HG02642 (cell line): ENCODE data around the gene UBA5.

ENCODE experiments used
- ATAC-seq: cut with Tn5 transposase; IDR thresholded peaks from one replicate; pipeline ENCODE4 v1.9.1; 2021; ENCODE audit warnings: mild to moderate bottlenecking; ENCODE audit not compliant: unreplicated experiment, poor library complexity

Gene UBA5

DNA sequence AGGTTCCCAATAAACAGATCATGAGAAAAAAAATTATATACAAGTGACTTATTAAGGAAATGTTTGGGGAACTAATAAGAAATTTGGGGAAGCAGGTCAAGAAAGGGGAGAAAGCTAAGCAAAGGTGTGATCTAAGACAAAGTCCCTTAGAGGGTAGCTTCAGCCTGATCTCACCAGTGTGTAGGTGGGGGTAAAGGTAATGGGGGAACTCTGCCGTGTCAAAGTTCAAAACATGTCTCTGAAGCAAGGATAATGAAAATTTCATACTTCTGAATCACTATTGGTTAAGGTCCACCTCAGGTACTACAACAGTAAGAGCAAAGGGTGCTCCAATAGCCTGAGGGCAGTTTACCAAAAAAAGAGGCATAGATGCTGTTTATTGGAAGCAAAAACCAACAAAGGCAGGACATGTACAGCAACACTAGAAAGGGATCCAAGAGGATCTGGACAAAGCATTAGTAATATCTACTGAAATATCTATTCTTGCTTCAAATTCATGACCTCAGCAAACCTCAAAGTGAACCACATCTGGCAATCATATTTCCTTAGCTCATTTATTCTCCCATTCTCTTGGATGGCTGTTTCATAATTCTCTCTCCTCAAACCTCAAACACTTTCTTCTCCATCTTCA is 7.4 kb upstream of the UBA5 start:
- ATAC-seq = no peak

DNA sequence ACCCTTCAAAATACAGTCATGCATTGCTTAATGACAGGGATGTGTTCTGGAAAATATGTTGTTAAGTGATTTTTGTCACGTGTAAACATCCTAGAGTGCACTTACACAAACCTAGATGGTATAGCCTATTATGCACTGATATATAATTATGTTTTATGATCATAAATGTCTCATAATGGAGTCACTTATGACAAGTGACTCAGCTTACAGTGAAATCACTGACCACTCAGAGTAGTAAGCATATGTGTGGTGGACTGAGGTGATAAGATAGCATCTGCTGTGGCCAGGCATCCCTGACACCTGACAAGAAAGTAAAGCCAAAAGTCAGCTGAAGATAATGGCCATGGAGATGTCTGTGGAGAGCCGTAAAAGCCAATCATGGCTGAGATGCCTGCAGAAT is 5.9 kb upstream of the UBA5 start:
- no peak for ATAC-seq

DNA sequence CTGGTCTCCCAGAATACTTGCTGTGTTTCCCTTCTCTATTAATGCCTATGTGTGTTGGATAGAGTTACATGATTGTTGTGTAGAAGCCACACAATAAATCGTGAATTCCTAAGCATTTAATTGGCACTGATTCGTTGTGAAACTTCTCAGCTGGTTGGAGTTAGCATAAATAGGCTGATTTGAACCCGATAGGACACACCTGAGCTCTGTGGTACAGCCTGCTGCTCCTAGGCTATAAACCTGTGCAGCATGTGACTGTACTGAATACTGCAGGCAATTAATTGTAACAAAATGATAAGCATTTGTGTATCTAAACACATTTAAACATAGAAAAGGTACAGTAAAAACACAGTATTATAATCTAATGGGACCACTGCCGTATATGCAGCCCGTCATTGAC is 5.4 kb upstream of the UBA5 start:
- ATAC-seq = no peak

DNA sequence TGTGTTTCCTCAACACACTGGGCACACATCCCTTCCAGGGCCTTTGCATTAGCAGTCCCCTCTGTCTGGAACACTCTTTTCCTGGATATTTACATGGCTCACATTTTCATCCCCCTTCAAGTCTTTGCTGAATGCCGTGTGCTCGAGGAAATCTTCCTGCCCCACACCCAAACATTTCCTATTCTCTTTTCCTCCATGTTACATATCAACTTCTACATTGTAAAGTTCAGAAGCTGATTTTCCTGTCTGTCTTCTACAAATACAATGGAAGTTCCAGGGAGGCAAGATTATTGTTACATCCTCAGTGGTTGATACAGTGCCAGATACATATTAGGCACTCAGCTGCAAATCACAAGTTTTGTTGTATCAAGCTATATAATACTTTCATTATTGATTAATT is 4.7 kb upstream of the UBA5 start:
- ATAC-seq = no peak

DNA sequence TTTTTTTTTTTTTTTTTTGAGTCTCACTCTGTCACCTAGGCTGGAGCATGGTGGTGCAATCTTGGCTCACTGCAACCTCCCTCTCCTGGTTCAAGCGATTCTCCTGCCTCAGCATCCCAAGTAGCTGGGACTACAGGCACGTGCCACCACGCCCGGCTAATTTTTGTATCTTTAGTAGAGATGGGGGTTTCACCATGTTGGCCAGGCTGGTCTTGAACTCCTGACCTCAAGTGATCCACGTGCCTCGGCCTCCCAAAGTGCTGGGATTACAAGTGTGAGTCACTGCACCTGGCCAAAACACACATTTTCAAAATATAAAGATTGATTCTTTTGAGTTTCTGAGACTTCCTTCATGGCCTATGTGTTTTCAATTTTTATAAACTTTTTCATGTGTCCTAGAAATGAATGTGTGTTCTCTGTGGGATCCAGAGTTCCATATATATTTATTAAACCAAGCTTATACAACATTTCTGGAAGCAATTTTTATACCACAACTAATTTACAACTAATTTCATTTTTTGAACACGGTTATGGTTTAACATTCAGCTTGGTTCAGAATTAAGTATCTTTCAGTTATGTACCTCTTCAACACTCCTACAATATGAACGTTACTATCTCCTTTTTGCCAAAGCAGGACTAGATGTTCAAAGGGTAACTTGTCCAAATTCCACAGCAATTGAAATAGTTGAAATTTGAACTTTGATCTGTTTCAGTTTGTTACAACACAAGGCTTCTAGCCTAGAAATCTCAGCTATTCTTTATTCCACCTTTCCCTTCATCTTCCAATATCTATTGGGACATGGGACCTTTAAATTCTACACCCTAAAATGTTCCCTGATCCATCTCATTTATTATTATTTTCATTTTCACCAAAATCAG is 2.0 kb upstream of the UBA5 start:
- no peak for ATAC-seq

DNA sequence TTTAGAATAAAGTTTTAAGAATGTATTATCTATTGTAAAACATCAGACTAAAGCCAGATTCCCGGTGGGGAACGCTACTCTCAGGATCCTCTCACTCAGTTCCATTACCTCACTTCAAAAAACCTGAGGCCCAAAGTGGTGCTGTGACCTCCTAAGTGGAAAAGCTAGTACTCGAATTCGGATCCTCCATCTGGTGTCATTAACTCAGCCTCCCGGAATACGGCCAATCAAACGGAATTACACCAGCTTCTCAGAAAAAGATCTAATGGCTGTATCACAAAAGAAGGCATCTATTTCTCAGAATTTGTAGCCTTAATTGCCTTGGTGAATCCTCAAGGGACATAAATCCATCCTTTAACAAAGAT is 1.1 kb upstream of the UBA5 start:
- no peak for ATAC-seq

DNA sequence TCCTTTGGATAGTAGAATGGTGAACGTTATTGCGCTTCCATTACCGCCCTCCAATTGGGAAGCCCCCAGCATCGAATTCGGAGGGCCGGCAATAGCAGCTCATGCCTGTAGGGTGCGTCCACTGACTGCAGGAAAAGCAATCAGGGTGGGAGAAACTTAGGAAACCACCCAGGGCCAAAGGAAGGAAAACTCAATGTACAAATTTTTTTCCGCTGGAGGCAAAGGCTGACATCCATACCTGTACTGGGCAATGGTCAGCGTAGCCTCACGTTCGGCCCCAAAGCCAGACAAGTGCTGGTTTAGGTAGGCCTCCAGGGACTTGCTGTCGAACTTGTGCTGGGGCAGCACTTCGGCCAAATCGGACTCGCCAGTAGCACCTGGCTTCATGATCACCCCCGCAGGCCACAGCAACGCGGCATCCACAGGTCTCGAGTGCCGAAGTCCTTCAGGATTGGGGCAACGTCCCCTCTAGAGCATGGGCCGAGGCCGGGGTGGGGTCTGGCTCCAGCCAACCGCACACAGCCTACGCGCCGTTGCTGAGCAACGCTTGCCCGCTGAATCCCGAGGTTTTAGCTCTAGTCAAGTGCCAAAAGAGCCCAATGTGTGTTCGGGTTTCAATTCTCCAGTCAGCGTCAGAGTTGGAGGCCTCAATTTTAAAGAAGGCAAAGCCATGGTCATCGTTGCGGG is 621 bp upstream of the UBA5 start, which contains the start of gene ACAD11:
ACAD11 (minus strand) TSS at position 445 of the 687 bp plus-strand sequence; CDS start at position 387, 58 bp downstream.
- peak; percentile 63 for ATAC-seq

DNA sequence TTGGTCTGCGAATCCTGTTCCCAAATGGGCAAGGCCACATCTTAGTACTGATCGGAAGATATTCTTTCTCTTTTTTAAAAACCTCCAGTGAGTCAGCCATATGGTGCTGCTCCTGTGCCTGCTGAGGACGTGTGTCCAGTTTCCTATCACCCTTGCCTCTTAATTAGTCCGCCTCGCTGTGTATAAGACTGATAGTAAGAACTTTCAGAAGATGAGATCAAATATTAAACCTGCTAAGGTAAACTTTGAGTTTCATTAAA is 612 bp downstream of the UBA5 start:
- ATAC-seq = no peak

DNA sequence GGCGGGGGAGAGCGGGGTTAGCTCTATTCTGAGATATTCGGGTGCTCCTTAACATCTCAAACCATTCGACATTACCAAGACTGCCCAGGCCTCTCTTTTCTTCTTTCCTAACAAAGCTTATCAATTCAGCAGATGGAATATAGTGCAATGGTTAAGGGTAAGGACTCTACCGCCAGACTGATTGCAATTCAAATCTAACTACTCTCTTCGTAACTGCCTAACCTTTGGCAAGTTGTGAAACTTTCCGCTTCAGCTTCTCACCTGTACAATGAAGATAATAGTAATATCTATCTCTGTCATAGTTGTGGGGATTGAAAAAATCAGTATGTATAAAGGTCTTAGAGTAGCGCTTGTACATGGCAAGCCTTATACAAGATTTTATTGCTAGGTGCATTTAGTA is 972 bp downstream of the UBA5 start:
- ATAC-seq = no peak

DNA sequence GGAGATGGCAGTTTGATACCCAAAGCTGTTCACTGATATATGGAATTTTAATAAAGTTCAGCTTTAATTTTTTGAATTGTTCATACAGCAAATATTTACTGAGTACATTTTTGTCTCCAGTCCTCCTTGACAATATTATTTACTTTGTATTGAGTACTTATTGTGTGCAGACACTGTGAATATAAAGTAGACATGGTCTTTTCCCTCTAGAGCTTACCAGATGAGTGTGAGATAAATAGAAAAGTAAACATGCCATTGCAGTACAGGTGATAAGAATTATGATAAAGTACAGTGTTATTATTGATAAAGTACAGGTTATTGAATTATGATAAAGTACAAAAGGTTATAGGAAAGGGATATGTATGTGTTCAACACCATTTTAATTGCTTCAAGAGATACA is 2.1 kb downstream of the UBA5 start:
- ATAC-seq = no peak

DNA sequence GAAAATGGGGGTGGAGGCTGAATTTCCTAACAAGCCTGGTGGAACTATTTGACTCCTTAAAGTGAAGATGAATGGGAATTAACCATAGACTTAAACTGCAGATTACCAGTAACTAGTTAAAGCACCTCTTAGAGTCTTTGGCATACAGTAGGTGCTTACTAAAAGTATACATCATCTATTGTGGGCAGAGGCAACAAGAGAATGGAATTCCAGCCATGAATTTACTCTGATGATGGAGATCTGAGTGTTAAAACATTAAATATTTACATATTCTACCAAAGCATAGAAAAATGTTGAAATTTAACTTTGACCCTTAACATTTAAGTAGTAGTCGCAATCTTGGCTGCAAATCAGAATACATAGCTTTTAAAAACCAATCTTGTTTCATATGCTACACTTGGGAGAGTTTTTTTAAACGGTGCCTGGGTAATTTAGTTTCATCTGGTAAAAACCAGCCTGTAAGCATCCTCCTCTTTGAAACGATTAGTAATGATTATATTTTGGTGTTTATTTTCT is 5.2 kb downstream of the UBA5 start:
- no peak for ATAC-seq

DNA sequence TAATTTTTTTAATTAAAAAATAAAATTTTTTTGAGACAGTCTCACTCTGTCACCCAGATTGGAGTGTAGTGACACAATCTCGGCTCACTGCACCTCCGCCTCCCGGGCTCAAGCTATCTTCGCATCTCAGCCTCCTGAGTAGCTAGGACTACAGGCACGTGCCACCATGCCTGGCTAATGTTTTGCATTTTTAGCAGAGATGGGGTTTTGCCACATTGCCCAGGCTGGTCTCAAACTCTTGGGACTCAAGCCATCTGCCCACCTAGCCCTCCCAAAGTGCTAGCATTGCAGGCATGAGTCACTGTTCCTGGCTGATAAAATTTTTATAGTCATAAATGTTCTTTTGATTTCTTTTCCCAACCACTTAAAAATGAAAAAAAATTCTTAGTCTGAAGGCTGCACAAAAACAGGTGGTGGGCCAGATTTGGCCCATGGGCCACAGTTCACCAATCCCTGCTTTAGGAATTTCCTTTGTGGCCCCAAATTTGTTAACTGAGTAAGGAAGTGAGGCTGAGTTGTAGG is 9.2 kb downstream of the UBA5 start:
- no peak for ATAC-seq

DNA sequence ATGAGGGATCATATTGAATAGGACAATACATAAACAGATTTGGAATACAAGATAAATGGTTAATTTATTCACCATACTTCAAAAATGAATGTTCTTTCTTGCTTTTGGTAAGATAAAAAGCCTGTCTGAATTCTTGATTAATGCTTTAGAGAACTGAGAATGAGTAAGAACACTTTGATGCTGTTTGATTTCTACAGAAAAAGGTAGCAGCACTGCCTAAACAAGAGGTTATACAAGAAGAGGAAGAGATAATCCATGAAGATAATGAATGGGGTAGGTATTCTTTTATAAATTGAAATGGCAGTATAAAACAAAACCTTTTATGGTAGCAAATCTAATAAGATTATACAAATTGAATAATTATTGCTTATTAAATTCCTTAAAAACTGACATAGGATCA is 15.3 kb downstream of the UBA5 start:
- ATAC-seq = no peak

DNA sequence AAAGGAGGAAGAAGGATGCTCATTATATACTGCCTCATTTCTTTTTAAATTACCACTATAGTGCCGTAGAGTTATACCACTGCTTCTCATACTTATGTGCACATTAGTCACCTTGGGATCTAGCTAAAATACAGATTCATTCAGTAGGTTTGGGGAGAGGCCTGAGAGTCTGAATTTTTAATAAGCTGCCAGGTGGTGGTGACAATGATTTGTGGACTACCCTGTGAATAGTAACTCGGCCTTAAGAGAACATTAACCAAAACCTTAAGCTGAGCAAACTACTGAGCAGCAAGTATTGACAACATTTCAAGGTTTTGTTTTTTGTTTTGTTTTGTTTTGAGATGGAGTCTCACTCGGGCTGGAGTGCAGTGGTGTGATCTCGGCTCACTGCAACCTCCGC is 19.8 kb downstream of the UBA5 start:
- ATAC-seq = no peak

DNA sequence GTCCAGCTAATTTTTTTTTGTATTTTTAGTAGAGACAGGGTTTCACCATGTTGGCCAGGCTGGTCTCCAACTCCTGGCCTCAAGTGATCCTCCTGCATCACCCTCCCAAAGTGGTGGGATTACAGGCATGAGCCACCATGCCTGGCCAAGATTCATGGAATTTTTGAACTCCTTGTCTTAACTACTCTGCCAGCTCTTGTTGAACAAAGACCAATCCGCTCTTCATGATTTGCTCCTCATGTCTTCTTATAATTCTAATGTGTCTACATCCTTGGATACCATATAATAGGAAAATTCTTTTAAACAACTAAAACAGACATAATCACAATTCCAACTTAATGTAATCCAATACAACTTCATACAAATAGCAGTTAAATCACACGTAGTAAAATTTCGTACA is 21.3 kb downstream of the UBA5 start:
- no peak for ATAC-seq

DNA sequence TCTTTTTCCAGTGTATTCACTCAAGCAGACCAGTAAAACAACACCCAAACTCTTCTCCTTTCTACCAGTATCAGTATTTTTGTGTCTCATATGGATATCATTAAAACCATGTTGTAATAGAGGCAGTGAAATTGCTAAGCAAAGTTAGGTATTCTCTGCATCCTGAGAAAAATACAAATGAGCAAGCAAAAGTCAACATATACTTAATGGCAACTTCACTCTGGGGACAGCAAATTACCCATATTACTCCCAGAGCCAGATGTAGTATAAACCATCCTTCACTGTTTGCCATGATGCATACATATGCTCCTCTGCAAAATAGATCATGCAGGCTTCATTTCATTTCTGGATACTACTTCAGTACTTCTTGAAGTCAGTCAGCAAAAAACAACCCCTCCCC is 22.1 kb downstream of the UBA5 start:
- no peak for ATAC-seq

DNA sequence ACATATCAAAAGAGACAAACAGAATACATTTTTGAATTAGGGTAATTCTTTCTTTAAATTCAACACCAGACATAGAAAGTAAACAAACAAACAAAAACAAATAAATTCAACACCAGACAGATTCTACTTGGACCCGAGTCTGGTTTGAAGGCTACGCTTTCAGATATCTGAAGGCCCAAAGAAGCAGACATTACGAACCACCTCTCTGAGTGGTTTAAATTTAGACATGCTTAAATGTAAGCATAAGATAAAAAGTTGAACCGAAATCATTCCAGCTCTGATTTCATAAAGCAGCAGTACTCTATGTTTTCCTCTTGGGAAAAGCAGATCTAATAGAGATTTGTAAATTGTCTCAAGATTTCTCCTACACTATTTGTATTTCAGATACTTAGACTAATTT is 29.9 kb downstream of the UBA5 start:
- no peak for ATAC-seq

DNA sequence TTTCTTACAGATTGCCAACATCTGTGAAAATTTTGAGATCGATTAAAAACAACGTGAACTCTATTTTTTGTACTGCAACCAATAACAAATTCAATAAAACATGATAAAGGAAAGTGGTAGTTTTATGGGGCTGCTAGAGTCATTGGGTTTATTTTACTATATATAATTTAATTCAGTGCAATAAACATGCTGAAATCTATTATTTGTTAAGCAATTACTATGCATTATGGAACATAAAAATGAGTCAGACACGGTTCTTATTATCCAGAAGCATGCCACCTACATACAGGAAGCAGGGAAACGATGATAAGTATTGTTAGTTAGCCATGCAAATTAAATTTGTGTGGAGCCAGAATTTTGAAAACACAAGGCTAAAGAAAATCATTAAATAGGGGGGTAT is 34.9 kb downstream of the UBA5 start:
- no peak for ATAC-seq

DNA sequence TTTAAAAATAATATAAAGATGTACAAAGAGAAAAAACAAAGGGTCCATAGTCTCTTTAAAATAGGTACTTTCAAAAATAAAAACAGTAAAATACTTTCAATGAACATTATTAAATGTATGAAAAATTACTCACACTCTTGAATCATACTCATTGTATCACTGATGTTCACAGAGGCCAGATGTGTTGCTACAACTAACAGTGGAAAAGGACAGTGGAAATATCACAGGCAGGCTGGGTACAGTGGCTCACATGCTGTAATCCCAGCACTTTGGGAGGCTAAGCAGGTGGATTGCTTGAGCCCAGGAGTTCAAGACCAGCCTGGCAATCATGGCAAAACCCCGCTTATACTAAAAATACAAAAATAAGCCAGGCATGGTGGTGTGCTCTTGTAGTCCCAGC is 35.3 kb downstream of the UBA5 start:
- no peak for ATAC-seq

DNA sequence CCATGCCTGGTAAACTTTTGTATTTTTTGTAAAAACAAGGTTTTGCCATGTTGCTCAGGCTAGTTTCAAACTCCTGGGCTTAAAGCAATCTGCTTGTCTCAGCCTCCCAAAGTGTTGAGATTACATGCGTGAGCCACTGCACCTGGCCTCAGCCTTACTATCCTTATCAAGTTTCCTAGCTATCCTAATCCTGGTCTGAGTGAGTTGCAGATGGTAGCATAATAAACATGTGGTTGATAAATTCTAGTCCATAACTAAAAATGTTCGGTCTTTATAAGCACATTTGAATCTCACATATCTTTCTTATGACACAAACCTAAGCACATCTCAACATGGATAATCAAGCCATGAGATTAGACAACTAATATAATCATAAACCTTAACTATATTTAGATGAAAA is 43.6 kb downstream of the UBA5 start:
- no peak for ATAC-seq

DNA sequence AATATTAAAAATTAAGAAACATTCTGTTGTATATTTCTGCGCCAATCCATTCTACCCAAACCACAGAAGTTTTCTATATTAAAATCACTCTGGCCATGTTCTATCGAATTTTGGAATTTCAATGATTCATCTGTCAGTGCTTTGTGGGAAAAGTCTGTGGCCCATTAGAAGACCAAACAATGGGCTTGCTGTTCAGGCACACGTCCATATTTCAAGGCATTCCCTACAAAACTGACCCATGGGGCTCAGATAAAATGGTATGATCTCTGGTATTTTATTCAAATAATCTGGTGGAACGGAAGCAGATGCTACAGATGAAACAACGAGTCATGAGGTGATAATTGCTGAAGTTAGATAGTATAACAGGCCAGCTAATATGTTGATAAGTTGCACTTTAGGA is 49.6 kb downstream of the UBA5 start:
- ATAC-seq = no peak
